GM10248 (cell line): Measurements from ENCODE around the gene XAGE3.
"Not testable (repeated sequence)": the region's sequence is repeated elsewhere in the genome, so short reads cannot be mapped to it uniquely, and the experiment has no call there.

Source experiments
- CTCF ChIA-PET: fragments of 300-600 bp; sonication (Branson Sonifier 250); formaldehyde crosslinking; extraction: SDS; loops from one replicate; lab custom pipeline; 2021; ENCODE audit warnings: antibody characterized with exemption; lab: Yijun Ruan, JAX
- POLR2A ChIA-PET: fragments of 350-650 bp; sonication (Branson Sonifier 250); formaldehyde crosslinking; extraction: SDS; loops from one replicate; lab custom pipeline; 2020; ENCODE audit warnings: antibody characterized with exemption; lab: Yijun Ruan, JAX
- DNase-seq: peaks from one replicate; pipeline ENCODE4 v3.0.0; 2012; ENCODE audit errors: extremely low spot score
- CTCF ChIP-seq: IDR thresholded peaks from 2 replicates; pipeline ENCODE4 v1.5.1; 2012; ENCODE audit warnings: mild to moderate bottlenecking, low read depth; ENCODE audit errors: extremely low read depth, missing control alignments, control extremely low read depth

XAGE3 gene

DNA sequence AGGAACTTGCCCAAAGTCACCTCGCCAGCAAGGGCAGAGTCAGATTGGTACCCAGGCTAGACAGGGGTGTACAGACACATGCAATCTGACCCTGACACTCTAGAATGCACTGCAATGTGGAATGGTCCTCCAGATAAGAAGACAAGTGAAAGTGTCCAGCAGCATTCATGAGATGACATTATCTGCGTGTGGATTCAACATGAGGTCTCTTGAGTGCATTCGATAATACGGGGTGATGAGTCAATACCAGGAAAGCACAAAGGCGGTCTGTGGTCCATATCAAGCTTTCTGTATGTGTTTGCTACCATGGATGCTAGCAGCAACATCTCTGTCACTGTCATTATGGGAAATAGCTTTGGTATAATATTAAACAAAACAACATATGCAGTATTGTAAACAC lies 6.8 kb upstream of the XAGE3 start:
- no peak for DNase-seq
- CTCF ChIA-PET = no interaction called here
- no peak for TF ChIP-seq CTCF
- POLR2A ChIA-PET = no interaction called here

- CTCF ChIA-PET, POLR2A ChIA-PET: not testable (repeated sequence)
Measured at GRCh38 chrX:52873825-52874224, 5.9 kb upstream of the XAGE3 start.

GRCh38 chrX:52870046-52870445 lies 2.2 kb upstream of the XAGE3 start:
- no peak for DNase-seq
- ChIA-PET CTCF (no interaction called here), POLR2A (no interaction called here)
- no peak for TF ChIP-seq CTCF

More at GRCh38 chrX:52873825-52874224, 5.9 kb upstream of the XAGE3 start:
- DNase-seq = not testable (repeated sequence)

DNA sequence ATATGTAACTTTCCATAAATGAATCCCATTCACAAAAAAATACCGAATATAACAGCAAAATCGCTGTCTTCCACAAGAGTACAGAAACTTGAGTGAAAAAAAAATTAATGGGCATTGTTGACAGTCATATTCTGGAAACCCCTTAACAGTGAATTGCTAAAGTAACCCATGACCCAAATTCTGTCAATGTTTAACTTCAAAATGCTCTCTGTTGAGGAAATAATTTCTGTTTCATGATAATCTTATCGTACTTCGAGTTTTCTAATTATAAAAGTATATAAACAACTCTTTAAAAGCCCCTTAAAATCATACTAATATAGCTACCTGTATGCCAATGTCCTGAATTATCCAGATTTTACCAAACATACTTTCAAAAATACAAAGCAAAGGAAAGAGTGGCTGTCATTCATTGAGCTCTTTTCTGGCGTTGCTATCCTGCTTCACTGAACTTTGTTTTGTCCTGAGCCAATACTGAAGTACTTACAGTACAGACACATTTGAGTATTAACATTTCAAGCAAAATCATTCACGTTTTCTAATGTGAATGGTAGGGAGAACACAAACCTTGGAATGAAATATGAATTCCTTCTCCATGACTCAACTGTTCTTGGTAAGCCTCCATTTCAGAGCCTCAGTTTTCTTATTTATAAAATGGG lies 2.4 kb downstream of the XAGE3 start:
- ChIA-PET CTCF (no interaction called here), POLR2A (no interaction called here)
- no peak for DNase-seq
- TF ChIP-seq CTCF = no peak

- DNase-seq, POLR2A ChIA-PET, CTCF ChIA-PET: not testable (repeated sequence)
Measured at GRCh38 chrX:52856991-52857525, 10.8 kb downstream of the XAGE3 start.

- ChIA-PET POLR2A (no interaction called here), CTCF (no interaction called here)
- no peak for DNase-seq
- TF ChIP-seq CTCF = no peak
Measured at GRCh38 chrX:52852110-52852860, 15.6 kb downstream of the XAGE3 start.

- DNase-seq, POLR2A ChIA-PET, CTCF ChIA-PET: not testable (repeated sequence)
Measured at GRCh38 chrX:52843619-52844018, 24.3 kb downstream of the XAGE3 start.

- no peak for TF ChIP-seq CTCF
- ChIA-PET POLR2A (no interaction called here), CTCF (no interaction called here)
- DNase-seq = no peak
Measured at GRCh38 chrX:52839137-52839536, 28.7 kb downstream of the XAGE3 start.
